Fibroblast of lung (primary cell): ENCODE results near the gene HIPK1. TPM values are rescaled to one million over a fixed set of nuclear protein-coding genes. Genes with fewer than 3 reads are reported as not detected.

ENCODE experiments used
- DNase-seq, 2 donors: peaks; one replicate each; pipeline versions ENCODE4 v3.0.0 to v3.0.0-alpha.2; 2010; ENCODE audit warnings: low read depth in 2 of 2
- H2AFZ ChIP-seq: 2 replicates; pipeline ENCODE4 v1.5.1; 2012; ENCODE audit warnings: low read length, control low read depth, inconsistent platforms
- H3K27ac ChIP-seq: 2 replicates; pipeline ENCODE4 v1.5.1; 2011; ENCODE audit warnings: low read length, control low read depth; ENCODE audit not compliant: insufficient read depth
- H3K27me3 ChIP-seq: 2 replicates; pipeline ENCODE4 v1.5.1; 2011; ENCODE audit warnings: mild to moderate bottlenecking, low read length; ENCODE audit not compliant: control insufficient read depth, insufficient read depth
- H3K36me3 ChIP-seq: 2 replicates; pipeline ENCODE4 v1.5.1; 2011; ENCODE audit warnings: low read length; ENCODE audit not compliant: control insufficient read depth, insufficient read depth
- H3K4me1 ChIP-seq: 2 replicates; pipeline ENCODE4 v1.5.1; 2011; ENCODE audit warnings: low read length; ENCODE audit not compliant: control insufficient read depth, insufficient read depth; ENCODE audit errors: extremely low read depth
- H3K4me2 ChIP-seq: 2 replicates; pipeline ENCODE4 v1.5.1; 2011; ENCODE audit warnings: low read length, control low read depth; ENCODE audit not compliant: insufficient read depth; ENCODE audit errors: extremely low read depth
- H3K4me3 ChIP-seq, 4 experiments: fragments of 200-600 bp in 1 of 4; sonication (generic) in 1 of 4; replicated peaks in 1 of 4; 2 replicates each; pipeline ENCODE4 v1.5.1; 2011 to 2016; ENCODE audit warnings: low read length in 4 of 4, low read depth in 3 of 4, mild to moderate bottlenecking in 3 of 4, control low read depth in 2 of 4, inconsistent platforms in 1 of 4, mixed read lengths in 1 of 4; ENCODE audit not compliant: insufficient read depth in 1 of 4; ENCODE audit errors: control extremely low read depth in 1 of 4
- H3K79me2 ChIP-seq: 2 replicates; pipeline ENCODE4 v1.5.1; 2012; ENCODE audit warnings: mild to moderate bottlenecking, low read length, inconsistent platforms; ENCODE audit not compliant: control insufficient read depth, insufficient read depth
- H3K9ac ChIP-seq: 2 replicates; pipeline ENCODE4 v1.5.1; 2011; ENCODE audit warnings: mild to moderate bottlenecking, low read length, control low read depth; ENCODE audit not compliant: insufficient read depth
- H3K9me3 ChIP-seq: 2 replicates; pipeline ENCODE4 v1.5.1; 2012; ENCODE audit warnings: low read depth, low read length; ENCODE audit not compliant: control insufficient read depth, insufficient read depth
- H4K20me1 ChIP-seq: 2 replicates; pipeline ENCODE4 v1.5.1; 2011; ENCODE audit warnings: low read length; ENCODE audit not compliant: control insufficient read depth, insufficient read depth; ENCODE audit errors: extremely low read depth
- CTCF ChIP-seq, 2 donors: IDR thresholded peaks in 1 of 2; conservative IDR thresholded peaks in 1 of 2; 1 replicate in 1 of 2; 2 replicates in 1 of 2; pipeline ENCODE4 v1.5.1; 2011 to 2012; ENCODE audit warnings: low read length in 2 of 2, control low read depth in 1 of 2, inconsistent platforms in 1 of 2, low read depth in 1 of 2, mild to moderate bottlenecking in 1 of 2
- EZH2 ChIP-seq: IDR thresholded peaks from 2 replicates; pipeline ENCODE4 v1.5.1; 2012; ENCODE audit warnings: low read length, control low read depth, mild to moderate bottlenecking; ENCODE audit errors: missing control alignments
- polyA plus RNA-seq, 2 donors: library from polyadenylated mRNA; depleted of rRNA in 1 of 2; stranded (reverse) in 1 of 2; unstranded in 1 of 2; fragments of >200 nt; gene quantifications; 2 replicates each; pipeline ENCODE4 v1.2.1, GENCODE V29; 2011 to 2012; ENCODE audit warnings: missing spikeins in 1 of 2
- total RNA-seq: library from RNA; depleted of rRNA; stranded (reverse); fragments of >200 nt; gene quantifications from 2 replicates; pipeline ENCODE4 v1.2.1, GENCODE V29; 2014

HIPK1 gene
- total and polyA plus RNA-seq, 2 donors (not counting 1 experiment from before 2014, with no cell fraction given), result 19.8 to 28.5 TPM

GRCh38 chr1:113895961-113896360, 33.2 kb upstream of the HIPK1 start:
- H3K27ac ChIP-seq, result no peak overlapping the region
- no peaks in the 10 kb centered on the region for H3K79me2 ChIP-seq
- H3K4me2 ChIP-seq, result no peak overlapping the region
- no peaks in the 10 kb centered on the region for H3K27me3 ChIP-seq
- no peaks in the 10 kb centered on the region for H3K9me3 ChIP-seq
- H4K20me1 ChIP-seq, result no peaks in the 10 kb centered on the region
- H3K4me1 ChIP-seq, result no peaks in the 10 kb centered on the region
- H3K9ac ChIP-seq, result no peak overlapping the region
- no peak overlapping the region for H2AFZ ChIP-seq
- H3K36me3 ChIP-seq, result peaks cover 5% of the 10 kb centered on the region
- TF ChIP-seq CTCF (conservative IDR thresholded peaks at IDR 0.05 in 1 of 2, IDR thresholded peaks at IDR 0.05 in 1 of 2; ENCODE audit: low read depth in 1 of 2, low read length in 2 of 2) (no peak), EZH2 (no peak)
- H3K4me3 ChIP-seq, result no peak overlapping the region
- DNase-seq, result peak in 1 of 2 donors; percentile 79

DNA sequence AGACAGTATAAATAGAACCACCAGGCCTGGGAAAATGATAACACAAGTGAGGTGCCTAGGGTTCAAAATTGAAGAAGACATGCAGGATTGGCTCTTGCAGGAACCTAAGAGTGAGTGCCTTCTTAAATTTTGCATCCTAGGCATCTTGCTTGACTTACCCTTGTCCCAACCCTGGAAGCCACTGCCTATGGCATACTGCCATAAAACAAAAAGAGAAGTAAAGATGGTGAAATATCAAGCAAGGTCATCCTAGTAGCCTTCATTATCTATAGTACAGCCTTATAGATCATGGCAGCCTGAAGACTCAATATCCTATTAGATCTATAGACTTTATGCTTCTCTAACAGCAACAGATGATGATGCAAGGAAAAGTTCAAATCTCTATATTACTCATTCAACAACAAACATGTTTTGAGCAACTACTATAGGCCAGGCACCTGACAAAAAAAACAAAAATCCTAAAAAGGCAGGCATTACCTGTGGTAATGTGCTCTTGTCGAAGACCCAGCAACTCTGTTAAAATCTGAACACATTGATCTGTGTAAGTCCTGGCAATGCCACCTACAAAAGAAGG, 30.8 kb upstream of the HIPK1 start:
- Histone ChIP-seq H4K20me1 (no peaks in the 10 kb centered on the region), H3K79me2 (peaks cover 5% of the 10 kb centered on the region), H2AFZ (no peak overlapping the region), H3K9me3 (no peaks in the 10 kb centered on the region), H3K27me3 (no peaks in the 10 kb centered on the region), H3K4me3 (no peak overlapping the region), H3K36me3 (peaks cover 6% of the 10 kb centered on the region), H3K4me2 (no peak overlapping the region), H3K27ac (no peak overlapping the region), H3K4me1 (no peaks in the 10 kb centered on the region), H3K9ac (no peak overlapping the region)
- no peak for DNase-seq
- TF ChIP-seq EZH2, result no peak

GRCh38 chr1:113899111-113899510, 30.0 kb upstream of the HIPK1 start:
- peak in 1 of 2 donors; percentile 24 for DNase-seq
- H3K36me3 ChIP-seq, result peaks cover 6% of the 10 kb centered on the region
- no peaks in the 10 kb centered on the region for H4K20me1 ChIP-seq
- no peaks in the 10 kb centered on the region for H3K9me3 ChIP-seq
- H3K4me1 ChIP-seq, result no peaks in the 10 kb centered on the region
- no peak overlapping the region for H3K4me2 ChIP-seq
- TF ChIP-seq EZH2, result no peak
- no peak for TF ChIP-seq CTCF (conservative IDR thresholded peaks at IDR 0.05 in 1 of 2, IDR thresholded peaks at IDR 0.05 in 1 of 2; ENCODE audit: low read depth in 1 of 2, low read length in 2 of 2)
- peaks cover 13% of the 10 kb centered on the region for H3K79me2 ChIP-seq
- no peak overlapping the region for H3K27ac ChIP-seq
- no peaks in the 10 kb centered on the region for H3K27me3 ChIP-seq
- H3K4me3 ChIP-seq, result no peak overlapping the region
- H3K9ac ChIP-seq, result no peak overlapping the region
- no peak overlapping the region for H2AFZ ChIP-seq
